Mesenchymal stem cell (in vitro differentiated cells and primary cell): ENCODE measurements around the gene TCF12.

Experiments
- DNase-seq: peaks from one replicate; pipeline ENCODE4 v3.0.0-alpha.2; 2013
- H2AFZ ChIP-seq: one replicate; pipeline ENCODE4 v1.6.1; 2013; ENCODE audit warnings: low read depth, mild to moderate bottlenecking, control low read depth, inconsistent platforms, low read length, moderate library complexity
- H2AK5ac ChIP-seq: 2 replicates; pipeline ENCODE4 v1.6.1; 2013; ENCODE audit warnings: low read length, moderate library complexity, mild to moderate bottlenecking, inconsistent platforms; ENCODE audit not compliant: severe bottlenecking
- H2BK120ac ChIP-seq: one replicate; pipeline ENCODE4 v1.6.1; 2013; ENCODE audit warnings: low read depth, mild to moderate bottlenecking, inconsistent platforms, low read length, moderate library complexity
- H2BK12ac ChIP-seq, 2 experiments: one replicate each; pipeline ENCODE4 v1.6.1; 2013; ENCODE audit warnings: inconsistent platforms in 2 of 2, low read length in 2 of 2, mild to moderate bottlenecking in 2 of 2, moderate library complexity in 2 of 2, control low read depth in 1 of 2
- H2BK15ac ChIP-seq: one replicate; pipeline ENCODE4 v1.6.1; 2013; ENCODE audit warnings: mild to moderate bottlenecking, low read depth, inconsistent platforms; ENCODE audit not compliant: poor library complexity, severe bottlenecking
- H2BK5ac ChIP-seq: 2 replicates; pipeline ENCODE4 v1.6.1; 2013; ENCODE audit warnings: low read depth, mild to moderate bottlenecking, low read length, control low read depth, inconsistent platforms; ENCODE audit not compliant: poor library complexity, severe bottlenecking
- H3K14ac ChIP-seq, 2 experiments: one replicate each; pipeline ENCODE4 v1.6.1; 2013; ENCODE audit warnings: inconsistent platforms in 2 of 2, low read length in 2 of 2, control low read depth in 1 of 2, mild to moderate bottlenecking in 1 of 2, moderate library complexity in 1 of 2
- H3K18ac ChIP-seq, 2 experiments: one replicate each; pipeline ENCODE4 v1.6.1; 2013; ENCODE audit warnings: inconsistent platforms in 2 of 2, low read length in 2 of 2, control low read depth in 1 of 2, low read depth in 1 of 2, mild to moderate bottlenecking in 1 of 2
- H3K23ac ChIP-seq, 2 experiments: one replicate each; pipeline ENCODE4 v1.6.1; 2013; ENCODE audit warnings: inconsistent platforms in 2 of 2, low read length in 2 of 2, mild to moderate bottlenecking in 2 of 2, moderate library complexity in 2 of 2, control low read depth in 1 of 2
- H3K27ac ChIP-seq: 2 replicates; pipeline ENCODE4 v1.5.1; 2013; ENCODE audit warnings: mild to moderate bottlenecking, moderate library complexity, low read length, control low read depth, inconsistent platforms; ENCODE audit not compliant: poor library complexity, severe bottlenecking
- H3K27me3 ChIP-seq, 2 experiments: 2 replicates each; pipeline versions ENCODE4 v1.6.1 to v1.7.0; 2013; ENCODE audit warnings: low read length in 2 of 2, mild to moderate bottlenecking in 2 of 2, moderate library complexity in 2 of 2, control low read depth in 1 of 2, inconsistent platforms in 1 of 2; ENCODE audit not compliant: control insufficient read depth in 1 of 2, insufficient read depth in 1 of 2
- H3K36me3 ChIP-seq, 2 experiments: 2 replicates each; pipeline versions ENCODE4 v1.6.1 to v1.7.0; 2013; ENCODE audit warnings: low read length in 2 of 2, control low read depth in 1 of 2, inconsistent platforms in 1 of 2, low read depth in 1 of 2, mild to moderate bottlenecking in 1 of 2; ENCODE audit not compliant: insufficient read depth in 2 of 2, control insufficient read depth in 1 of 2
- H3K4ac ChIP-seq, 2 experiments: one replicate each; pipeline ENCODE4 v1.6.1; 2013; ENCODE audit warnings: inconsistent platforms in 2 of 2, low read length in 2 of 2, mild to moderate bottlenecking in 2 of 2, moderate library complexity in 2 of 2, control low read depth in 1 of 2, low read depth in 1 of 2
- H3K4me1 ChIP-seq: 2 replicates; pipeline ENCODE4 v1.6.1; 2013; ENCODE audit warnings: low read depth, low read length, control low read depth; ENCODE audit not compliant: control insufficient read depth, insufficient read depth
- H3K4me2 ChIP-seq: 2 replicates; pipeline ENCODE4 v1.6.1; 2013; ENCODE audit warnings: low read length, mild to moderate bottlenecking, inconsistent platforms; ENCODE audit not compliant: poor library complexity, severe bottlenecking
- H3K4me3 ChIP-seq, 2 experiments: 2 replicates each; pipeline versions ENCODE4 v1.5.1 to v1.7.0; 2013; ENCODE audit warnings: low read length in 2 of 2, mild to moderate bottlenecking in 2 of 2, control low read depth in 1 of 2, low read depth in 1 of 2; ENCODE audit not compliant: insufficient read depth in 1 of 2
- H3K79me1 ChIP-seq: replicated peaks from 2 replicates; pipeline ENCODE4 v1.6.1; 2013; ENCODE audit warnings: mild to moderate bottlenecking, control low read depth, low read length, inconsistent platforms; ENCODE audit not compliant: poor library complexity, severe bottlenecking
- H3K9ac ChIP-seq: 2 replicates; pipeline ENCODE4 v1.7.0; 2013; ENCODE audit warnings: mild to moderate bottlenecking, low read length, moderate library complexity
- H3K9me3 ChIP-seq: 2 replicates; pipeline ENCODE4 v1.7.0; 2013; ENCODE audit warnings: mild to moderate bottlenecking, low read length; ENCODE audit not compliant: control insufficient read depth
- H4K8ac ChIP-seq: one replicate; pipeline ENCODE4 v1.6.1; 2013; ENCODE audit warnings: inconsistent platforms, mild to moderate bottlenecking, low read length, moderate library complexity
- H4K91ac ChIP-seq: one replicate; pipeline ENCODE4 v1.6.1; 2013; ENCODE audit warnings: mild to moderate bottlenecking, low read length, inconsistent platforms
- WGBS: methylation state at CpG from one replicate; pipeline ENCODE4 v1.1.7; 2013; ENCODE audit warnings: mixed read lengths; 5-methylcytosine and 5-hydroxymethylcytosine counted together

Gene TCF12

DNA sequence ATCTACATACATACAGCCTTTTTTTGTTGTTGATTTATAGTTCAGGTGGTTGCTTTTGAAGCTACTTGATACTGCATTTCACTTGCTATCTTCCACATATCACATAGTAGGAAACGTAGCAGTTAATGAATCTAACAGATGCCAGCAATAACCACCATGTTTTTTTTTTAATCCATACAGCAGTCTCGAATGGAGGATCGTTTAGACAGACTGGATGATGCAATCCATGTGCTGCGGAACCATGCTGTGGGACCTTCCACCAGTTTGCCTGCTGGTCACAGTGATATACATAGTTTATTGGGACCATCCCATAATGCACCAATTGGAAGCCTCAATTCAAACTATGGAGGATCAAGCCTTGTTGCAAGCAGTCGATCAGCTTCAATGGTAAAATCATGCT lies 334.6 kb downstream of the TCF12 start:
- H3K23ac ChIP-seq: no peak overlapping the region
- H4K8ac ChIP-seq: no peak overlapping the region
- no peak overlapping the region for H3K18ac ChIP-seq
- no peaks in the 10 kb centered on the region for H3K27me3 ChIP-seq
- H2BK5ac ChIP-seq: no peak overlapping the region
- H4K91ac ChIP-seq: no peak overlapping the region
- peaks cover 13% of the 10 kb centered on the region for H3K79me1 ChIP-seq
- no peak overlapping the region for H2AFZ ChIP-seq
- no peaks in the 10 kb centered on the region for H3K9me3 ChIP-seq
- no peak overlapping the region for H2BK12ac ChIP-seq
- no peaks in the 10 kb centered on the region for H3K4me1 ChIP-seq
- H3K4me3 ChIP-seq: no peak overlapping the region
- WGBS: 85% methylated on average over 4 of the region's 5 CpGs
- no peak overlapping the region for H2BK15ac ChIP-seq
- H3K4me2 ChIP-seq: no peak overlapping the region
- no peak overlapping the region for H3K4ac ChIP-seq
- H2BK120ac ChIP-seq: no peak overlapping the region
- no peak overlapping the region for H3K27ac ChIP-seq
- no peak overlapping the region for H3K14ac ChIP-seq
- H3K9ac ChIP-seq: no peak overlapping the region
- DNase-seq: no peak
- H3K36me3 ChIP-seq: peaks cover 5 to 50% of the 10 kb centered on the region in 2 experiments
- H2AK5ac ChIP-seq: no peak overlapping the region

DNA sequence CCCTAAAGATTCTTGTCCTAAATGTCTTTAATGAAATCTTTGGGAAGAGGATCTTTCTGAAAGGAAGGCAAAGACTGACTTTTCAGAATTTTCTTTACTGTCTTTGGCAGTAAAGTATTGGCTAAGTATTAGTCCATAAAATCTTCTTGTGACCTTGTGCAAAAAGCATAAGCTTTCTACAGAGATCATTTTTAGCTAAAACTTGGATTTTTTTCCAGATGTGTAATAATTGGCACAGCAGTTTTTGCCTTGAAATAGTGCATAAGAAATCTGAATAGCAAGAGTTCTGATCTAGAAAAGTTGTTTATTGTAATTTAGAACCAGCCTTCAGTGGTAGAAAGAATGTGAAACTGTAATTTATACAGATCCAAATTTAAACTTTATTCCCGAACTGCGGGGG lies 335.1 kb downstream of the TCF12 start:
- Histone ChIP-seq H3K18ac (no peak overlapping the region), H2BK120ac (no peak overlapping the region), H3K23ac (no peak overlapping the region), H3K4me3 (no peak overlapping the region), H3K9ac (no peak overlapping the region), H2AK5ac (no peak overlapping the region), H3K4me1 (no peaks in the 10 kb centered on the region), H3K27ac (no peak overlapping the region), H3K79me1 (peaks cover 14% of the 10 kb centered on the region), H4K91ac (no peak overlapping the region), H3K27me3 (no peaks in the 10 kb centered on the region), H2BK15ac (no peak overlapping the region), H3K36me3 (peaks cover 6 to 46% of the 10 kb centered on the region in 2 experiments), H2BK5ac (no peak overlapping the region), H3K4ac (no peak overlapping the region), H2BK12ac (no peak overlapping the region), H3K4me2 (no peak overlapping the region), H4K8ac (no peak overlapping the region), H3K14ac (no peak overlapping the region), H3K9me3 (no peaks in the 10 kb centered on the region), H2AFZ (no peak overlapping the region)
- no CpG with 5 or more reads among the region's 2 CpGs for WGBS
- DNase-seq: no peak

DNA sequence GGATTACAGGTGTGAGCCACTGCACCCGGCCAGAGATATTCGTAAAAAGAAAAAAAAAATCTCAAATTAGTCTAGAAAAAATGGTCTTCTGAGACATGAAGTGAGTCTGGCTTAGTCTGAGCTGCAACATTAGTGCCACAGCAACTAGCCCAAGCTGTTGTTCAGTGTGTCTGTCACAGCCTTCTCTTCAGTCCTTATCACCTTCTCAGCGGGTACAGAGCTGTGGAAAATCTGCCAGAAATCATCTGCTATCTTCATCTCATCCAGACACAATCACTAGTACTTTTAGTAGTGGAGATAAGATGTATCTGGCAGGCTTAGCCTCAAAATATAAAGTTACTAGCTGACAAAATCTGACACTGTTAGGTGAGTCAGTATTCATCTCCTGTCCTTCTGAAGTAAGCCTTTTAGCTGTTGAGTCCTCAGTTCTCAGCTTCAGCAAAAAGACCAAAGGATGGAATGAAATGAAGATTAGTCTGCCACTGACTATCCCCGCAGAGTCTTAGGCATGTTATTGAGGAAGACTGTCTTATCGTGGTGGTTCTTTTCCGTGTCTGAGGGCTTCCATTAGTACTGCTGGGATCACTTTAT lies 337.4 kb downstream of the TCF12 start:
- H3K23ac ChIP-seq: no peak overlapping the region
- H2BK12ac ChIP-seq: no peak overlapping the region
- peaks cover 17% of the 10 kb centered on the region for H3K79me1 ChIP-seq
- no peak overlapping the region for H2AFZ ChIP-seq
- H3K4me1 ChIP-seq: peaks cover 2% of the 10 kb centered on the region
- no peak overlapping the region for H2BK5ac ChIP-seq
- no peak overlapping the region for H3K4ac ChIP-seq
- DNase-seq: no peak
- H3K36me3 ChIP-seq: peaks cover 6 to 34% of the 10 kb centered on the region in 2 experiments
- no peak overlapping the region for H3K14ac ChIP-seq
- 97% methylated on average over 4 of the region's 6 CpGs for WGBS
- H3K4me3 ChIP-seq: no peak overlapping the region
- no peak overlapping the region for H3K27ac ChIP-seq
- no peaks in the 10 kb centered on the region for H3K27me3 ChIP-seq
- no peak overlapping the region for H2BK15ac ChIP-seq
- no peak overlapping the region for H2AK5ac ChIP-seq
- H2BK120ac ChIP-seq: no peak overlapping the region
- H4K91ac ChIP-seq: no peak overlapping the region
- no peaks in the 10 kb centered on the region for H3K9me3 ChIP-seq
- no peak overlapping the region for H3K9ac ChIP-seq
- no peak overlapping the region for H3K4me2 ChIP-seq
- no peak overlapping the region for H3K18ac ChIP-seq
- H4K8ac ChIP-seq: no peak overlapping the region

DNA sequence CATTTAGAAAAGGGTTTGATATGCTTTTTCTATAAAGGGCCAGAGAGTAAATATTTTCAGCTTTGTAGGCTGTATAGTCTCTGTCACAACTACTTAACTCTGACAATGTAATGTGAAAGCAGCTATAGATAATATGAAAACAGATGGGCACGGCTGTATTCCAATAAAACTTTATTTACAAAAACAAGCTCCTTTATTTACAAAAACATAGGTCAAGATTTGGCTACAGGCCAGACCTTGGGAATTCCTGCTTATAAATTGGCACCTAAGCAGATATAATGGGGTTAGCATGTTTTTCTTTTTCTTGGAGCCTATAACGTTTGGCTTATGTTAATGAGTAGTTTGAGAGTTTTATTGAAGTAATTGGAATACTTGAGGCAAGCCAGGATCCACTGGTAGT lies 338.5 kb downstream of the TCF12 start:
- peaks cover 2% of the 10 kb centered on the region for H3K4me1 ChIP-seq
- H2BK12ac ChIP-seq: no peak overlapping the region
- H3K23ac ChIP-seq: no peak overlapping the region
- no peak overlapping the region for H2BK120ac ChIP-seq
- H4K8ac ChIP-seq: no peak overlapping the region
- no peak overlapping the region for H3K4me2 ChIP-seq
- H2AFZ ChIP-seq: no peak overlapping the region
- no peak for DNase-seq
- WGBS: 72% methylated on average over 2 of the region's 2 CpGs
- no peak overlapping the region for H3K18ac ChIP-seq
- peaks cover 6 to 28% of the 10 kb centered on the region in 2 experiments for H3K36me3 ChIP-seq
- no peaks in the 10 kb centered on the region for H3K9me3 ChIP-seq
- H2BK5ac ChIP-seq: no peak overlapping the region
- H3K27ac ChIP-seq: no peak overlapping the region
- peaks cover 17% of the 10 kb centered on the region for H3K79me1 ChIP-seq
- no peak overlapping the region for H3K4me3 ChIP-seq
- no peak overlapping the region for H3K14ac ChIP-seq
- H3K9ac ChIP-seq: no peak overlapping the region
- H2AK5ac ChIP-seq: no peak overlapping the region
- H2BK15ac ChIP-seq: no peak overlapping the region
- no peak overlapping the region for H4K91ac ChIP-seq
- no peaks in the 10 kb centered on the region for H3K27me3 ChIP-seq
- H3K4ac ChIP-seq: no peak overlapping the region
